ENCODE results near the gene HAAO. TPM values are rescaled to one million over a fixed set of nuclear protein-coding genes. Genes with fewer than 3 reads are reported as not detected.
A peak's percentile ranks its signal among the peaks of the same experiment; 100 is the strongest.

The HAAO gene
- total and polyA plus RNA-seq, 2 experiments from 2014 or later: 2.6 to 3.2 TPM

DNA sequence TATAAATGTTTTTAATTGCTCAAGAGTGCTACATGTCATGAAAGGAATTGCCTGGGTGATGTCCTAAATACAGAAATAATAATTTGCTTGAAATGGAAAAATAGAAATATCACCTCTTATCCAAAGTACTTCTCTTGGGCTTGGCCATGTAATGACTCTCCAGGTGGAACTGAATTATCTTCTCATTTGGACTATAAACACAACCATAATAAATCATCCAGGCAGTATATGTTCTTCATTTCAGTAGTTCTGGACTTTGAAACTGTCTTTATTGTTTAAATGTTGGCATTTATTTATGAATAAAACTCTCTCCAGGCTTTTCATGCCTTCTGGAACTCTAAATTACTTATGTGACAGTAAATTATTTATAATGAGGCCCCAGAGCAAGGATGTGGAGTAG, 68.9 kb downstream of the HAAO start:
- Histone ChIP-seq H3K4me3 (no peak overlapping the region), H3K9me2 (ENCODE audit: insufficient read depth) (no peaks in the 10 kb centered on the region), H3K79me2 (replicated peaks; ENCODE audit: insufficient read depth) (no peaks in the 10 kb centered on the region), H3K4me1 (ENCODE audit: insufficient read depth) (peaks cover 19% of the 10 kb centered on the region; the same call in 1 of the 2 replicates), H3K27ac (ENCODE audit: low read depth) (no peak overlapping the region), H3K36me3 (ENCODE audit: insufficient read depth) (no peaks in the 10 kb centered on the region; the same call in 1 of the 2 replicates), H3F3A (replicated peaks; ENCODE audit: low read depth) (no peaks in the 10 kb centered on the region), H3K4me2 (no peak overlapping the region), H3K27me3 (ENCODE audit: insufficient read depth) (no peaks in the 10 kb centered on the region), H4K20me1 (replicated peaks; ENCODE audit: insufficient read depth) (no peaks in the 10 kb centered on the region), H2AFZ (no peak overlapping the region)
- DNase-seq (ENCODE audit: low spot score) (no peak), ATAC-seq (no peak)
- no peak for TF ChIP-seq NANOG (IDR thresholded peaks at IDR 0.05; ENCODE audit: borderline replicate concordance)
- H3K36me3 Mint-ChIP-seq (ENCODE audit: low read depth): 0 out of 3 replicates have a peak, but pooled peaks cover 4% of the 10 kb centered on the region
- peaks cover 14% of the 10 kb centered on the region for H3K4me1 Mint-ChIP-seq
- H3K27ac Mint-ChIP-seq: no peak overlapping the region
- no peaks in the 10 kb centered on the region for H3K27me3 Mint-ChIP-seq (ENCODE audit: insufficient read depth, low read depth, poor library complexity)
- no peaks in the 10 kb centered on the region; the same call in 2 of the 3 replicates for H3K9me3 Mint-ChIP-seq
- no peak overlapping the region for H3K4me3 Mint-ChIP-seq

- ATAC-seq (peak; percentile 63), DNase-seq (ENCODE audit: low spot score) (peak; percentile 58)
- Histone ChIP-seq H3K79me2 (replicated peaks; ENCODE audit: insufficient read depth) (no peaks in the 10 kb centered on the region), H4K20me1 (replicated peaks; ENCODE audit: insufficient read depth) (no peaks in the 10 kb centered on the region), H3K27ac (ENCODE audit: low read depth) (peak overlapping the region; percentile 21; the same call in 1 of the 2 replicates), H3K4me3 (no peak overlapping the region), H3F3A (replicated peaks; ENCODE audit: low read depth) (no peaks in the 10 kb centered on the region), H2AFZ (no peak overlapping the region), H3K27me3 (ENCODE audit: insufficient read depth) (no peaks in the 10 kb centered on the region), H3K4me2 (peak overlapping the region; percentile 4; the same call in 1 of the 2 replicates), H3K36me3 (ENCODE audit: insufficient read depth) (no peaks in the 10 kb centered on the region; the same call in 1 of the 2 replicates), H3K9me2 (ENCODE audit: insufficient read depth) (no peaks in the 10 kb centered on the region), H3K4me1 (ENCODE audit: insufficient read depth) (peaks cover 19% of the 10 kb centered on the region; the same call in 1 of the 2 replicates)
- H3K27me3 Mint-ChIP-seq (ENCODE audit: insufficient read depth, low read depth, poor library complexity): no peaks in the 10 kb centered on the region
- no peaks in the 10 kb centered on the region for H3K9me3 Mint-ChIP-seq
- no peak overlapping the region for H3K4me3 Mint-ChIP-seq
- H3K36me3 Mint-ChIP-seq (ENCODE audit: low read depth): 0 out of 3 replicates have a peak, but pooled peaks cover 4% of the 10 kb centered on the region
- H3K4me1 Mint-ChIP-seq: peaks cover 14% of the 10 kb centered on the region
- H3K27ac Mint-ChIP-seq: peak overlapping the region; percentile 63
- TF ChIP-seq, protein P1, sequence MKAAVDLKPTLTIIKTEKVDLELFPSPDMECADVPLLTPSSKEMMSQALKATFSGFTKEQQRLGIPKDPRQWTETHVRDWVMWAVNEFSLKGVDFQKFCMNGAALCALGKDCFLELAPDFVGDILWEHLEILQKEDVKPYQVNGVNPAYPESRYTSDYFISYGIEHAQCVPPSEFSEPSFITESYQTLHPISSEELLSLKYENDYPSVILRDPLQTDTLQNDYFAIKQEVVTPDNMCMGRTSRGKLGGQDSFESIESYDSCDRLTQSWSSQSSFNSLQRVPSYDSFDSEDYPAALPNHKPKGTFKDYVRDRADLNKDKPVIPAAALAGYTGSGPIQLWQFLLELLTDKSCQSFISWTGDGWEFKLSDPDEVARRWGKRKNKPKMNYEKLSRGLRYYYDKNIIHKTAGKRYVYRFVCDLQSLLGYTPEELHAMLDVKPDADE (IDR thresholded peaks at IDR 0.05): no peak
- TF ChIP-seq JUNB (IDR thresholded peaks at IDR 0.05; ENCODE audit: unreplicated experiment) (no peak), ZNF114 (CRISPR knock-in tag; IDR thresholded peaks at IDR 0.05) (no peak), CREB1 (CRISPR knock-in tag; IDR thresholded peaks at IDR 0.05; ENCODE audit: low read depth) (no peak), POLR2AphosphoS5 (IDR thresholded peaks at IDR 0.05; ENCODE audit: low read depth) (no peak), ZNF462 (CRISPR knock-in tag; IDR thresholded peaks at IDR 0.05) (no peak)
- TF ChIP-seq, protein P2, sequence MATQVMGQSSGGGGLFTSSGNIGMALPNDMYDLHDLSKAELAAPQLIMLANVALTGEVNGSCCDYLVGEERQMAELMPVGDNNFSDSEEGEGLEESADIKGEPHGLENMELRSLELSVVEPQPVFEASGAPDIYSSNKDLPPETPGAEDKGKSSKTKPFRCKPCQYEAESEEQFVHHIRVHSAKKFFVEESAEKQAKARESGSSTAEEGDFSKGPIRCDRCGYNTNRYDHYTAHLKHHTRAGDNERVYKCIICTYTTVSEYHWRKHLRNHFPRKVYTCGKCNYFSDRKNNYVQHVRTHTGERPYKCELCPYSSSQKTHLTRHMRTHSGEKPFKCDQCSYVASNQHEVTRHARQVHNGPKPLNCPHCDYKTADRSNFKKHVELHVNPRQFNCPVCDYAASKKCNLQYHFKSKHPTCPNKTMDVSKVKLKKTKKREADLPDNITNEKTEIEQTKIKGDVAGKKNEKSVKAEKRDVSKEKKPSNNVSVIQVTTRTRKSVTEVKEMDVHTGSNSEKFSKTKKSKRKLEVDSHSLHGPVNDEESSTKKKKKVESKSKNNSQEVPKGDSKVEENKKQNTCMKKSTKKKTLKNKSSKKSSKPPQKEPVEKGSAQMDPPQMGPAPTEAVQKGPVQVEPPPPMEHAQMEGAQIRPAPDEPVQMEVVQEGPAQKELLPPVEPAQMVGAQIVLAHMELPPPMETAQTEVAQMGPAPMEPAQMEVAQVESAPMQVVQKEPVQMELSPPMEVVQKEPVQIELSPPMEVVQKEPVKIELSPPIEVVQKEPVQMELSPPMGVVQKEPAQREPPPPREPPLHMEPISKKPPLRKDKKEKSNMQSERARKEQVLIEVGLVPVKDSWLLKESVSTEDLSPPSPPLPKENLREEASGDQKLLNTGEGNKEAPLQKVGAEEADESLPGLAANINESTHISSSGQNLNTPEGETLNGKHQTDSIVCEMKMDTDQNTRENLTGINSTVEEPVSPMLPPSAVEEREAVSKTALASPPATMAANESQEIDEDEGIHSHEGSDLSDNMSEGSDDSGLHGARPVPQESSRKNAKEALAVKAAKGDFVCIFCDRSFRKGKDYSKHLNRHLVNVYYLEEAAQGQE (IDR thresholded peaks at IDR 0.05; ENCODE audit: unreplicated experiment): no peak
Observed at GRCh38 chr2:42722320-42723190, 69.8 kb downstream of the HAAO start.
